ENCODE measurements around the gene SETDB2.

DNA sequence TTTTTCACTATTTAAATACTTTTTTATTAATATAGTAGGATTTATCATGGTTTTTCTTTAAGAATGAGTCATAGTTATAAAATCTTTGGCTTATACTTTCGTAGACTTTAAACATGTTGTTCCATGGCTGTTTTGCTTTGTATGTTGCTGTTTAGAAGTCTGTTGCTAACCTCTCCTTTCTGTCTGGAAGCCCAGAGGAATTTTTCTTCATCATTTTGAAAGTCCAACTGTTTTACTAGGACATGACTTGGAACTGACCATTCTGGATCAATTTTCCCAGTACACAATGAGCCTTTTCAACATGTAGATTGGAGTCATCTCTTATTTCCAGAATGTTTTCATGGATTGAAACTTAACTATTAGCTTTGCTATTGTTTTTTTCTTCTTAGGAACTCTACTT lies 8.1 kb upstream of the SETDB2 start:
- no peak for TF ChIP-seq POLR2AphosphoS5 (IDR thresholded peaks at IDR 0.05; ENCODE audit: borderline replicate concordance, low read depth, low read length)
- no peak for TF ChIP-seq EZH2 (IDR thresholded peaks at IDR 0.05)
